CD4-positive, alpha-beta T cell treated with Interleukin-1 beta for 1 hour (primary cell): Measurements from ENCODE around the gene COBL.

Experiments
- DNase-seq, 2 donors: peaks; one replicate each; pipeline ENCODE4 v3.0.0-alpha.2; 2020 to 2022

The COBL gene

DNA sequence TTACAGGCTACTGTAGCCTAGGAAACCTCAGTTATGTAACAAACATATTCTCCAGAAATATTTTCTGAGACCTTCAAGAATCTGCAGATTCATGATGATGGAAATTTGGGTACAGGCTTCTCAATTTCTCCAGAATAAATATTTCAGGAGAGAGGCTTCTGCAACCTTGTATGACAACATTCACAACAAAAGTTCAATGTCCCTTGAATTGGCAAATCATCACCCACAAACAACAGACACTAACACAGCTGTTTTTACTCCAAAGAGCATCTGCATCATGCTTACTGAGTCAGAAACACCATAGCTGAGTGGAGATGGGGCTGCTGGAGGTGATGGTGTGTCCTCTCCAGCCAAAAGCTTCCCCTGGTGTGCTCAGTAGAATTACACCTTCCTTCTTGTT is 9.3 kb upstream of the COBL start:
- no peak for DNase-seq

DNA sequence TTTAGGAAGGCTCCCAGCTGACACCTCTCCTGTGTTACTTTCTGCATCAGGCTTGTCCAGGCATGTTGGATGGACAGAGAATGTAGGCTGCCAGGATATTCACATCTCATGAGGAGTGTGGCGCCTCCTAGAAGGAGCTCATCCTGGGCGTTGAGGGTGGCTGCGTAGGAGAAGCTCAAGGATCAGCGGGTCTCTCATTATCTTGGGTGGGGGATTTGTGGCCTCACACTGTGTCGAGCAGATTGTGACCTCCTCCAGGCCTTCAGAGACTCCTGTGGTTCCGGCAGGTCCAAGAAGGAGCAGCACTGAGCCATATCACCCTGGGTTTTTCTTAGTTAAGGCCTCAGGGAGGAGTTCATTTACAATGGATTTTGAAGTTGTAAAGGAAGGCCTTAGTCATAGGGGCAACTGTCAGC is 8.7 kb upstream of the COBL start:
- DNase-seq: no peak

DNA sequence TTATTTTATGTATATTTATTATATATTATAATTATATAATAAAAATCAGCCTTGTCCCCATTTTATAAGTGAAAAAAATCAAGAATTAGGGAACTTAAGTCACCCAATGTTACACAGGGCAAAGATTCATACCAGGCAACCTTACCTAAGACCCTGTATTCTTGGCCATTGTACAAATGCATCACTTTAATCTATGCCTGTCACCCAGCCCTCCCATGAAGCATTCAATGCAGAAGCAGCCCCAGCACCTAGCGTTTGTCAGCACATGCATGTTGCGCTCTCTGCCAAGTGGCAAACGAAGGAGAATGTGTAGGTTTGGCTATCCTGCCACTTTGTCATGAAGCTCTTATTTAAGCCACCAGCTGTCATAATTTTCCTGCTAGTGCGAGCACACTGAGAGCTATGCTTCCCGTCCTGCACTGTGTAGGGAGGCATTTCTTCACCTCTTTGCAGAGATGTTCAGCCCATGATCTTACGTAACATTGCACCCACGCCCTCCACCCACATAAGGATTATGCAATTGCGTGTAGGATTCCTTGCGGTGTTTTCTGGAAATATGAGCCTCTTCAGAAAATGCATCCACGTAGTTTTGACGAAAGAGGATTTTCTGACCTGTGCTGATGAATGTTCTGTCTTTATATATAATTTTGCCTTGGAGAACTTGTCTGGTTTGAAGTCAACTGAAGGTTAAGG is 7.7 kb upstream of the COBL start:
- no peak for DNase-seq

DNA sequence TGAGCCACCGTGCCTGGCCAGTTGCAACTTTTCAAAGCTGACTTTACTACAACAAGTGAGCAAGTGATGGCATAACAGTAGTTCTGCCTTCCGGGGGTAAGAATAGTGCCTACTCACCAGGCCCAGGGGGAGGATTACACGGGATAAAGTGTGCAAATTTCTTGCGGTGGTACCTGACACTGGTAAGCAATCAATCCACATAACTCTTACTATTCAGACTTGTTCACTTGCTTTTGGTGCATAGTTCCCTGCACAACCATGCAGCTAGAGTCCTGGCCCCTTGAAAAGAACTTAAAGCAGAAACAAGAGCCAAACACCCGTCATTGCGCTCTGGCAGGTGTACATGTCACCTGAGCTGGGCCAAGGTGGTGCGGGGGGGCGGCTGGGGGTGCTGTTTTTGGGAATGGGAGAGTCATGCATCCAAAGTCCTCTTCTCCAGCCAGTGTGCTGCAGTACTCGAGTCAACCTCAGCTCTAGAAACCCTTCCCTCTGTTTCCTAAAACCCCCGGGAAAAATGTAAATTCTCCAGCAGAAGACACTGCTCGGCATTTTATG is 5.4 kb upstream of the COBL start:
- no peak for DNase-seq

DNA sequence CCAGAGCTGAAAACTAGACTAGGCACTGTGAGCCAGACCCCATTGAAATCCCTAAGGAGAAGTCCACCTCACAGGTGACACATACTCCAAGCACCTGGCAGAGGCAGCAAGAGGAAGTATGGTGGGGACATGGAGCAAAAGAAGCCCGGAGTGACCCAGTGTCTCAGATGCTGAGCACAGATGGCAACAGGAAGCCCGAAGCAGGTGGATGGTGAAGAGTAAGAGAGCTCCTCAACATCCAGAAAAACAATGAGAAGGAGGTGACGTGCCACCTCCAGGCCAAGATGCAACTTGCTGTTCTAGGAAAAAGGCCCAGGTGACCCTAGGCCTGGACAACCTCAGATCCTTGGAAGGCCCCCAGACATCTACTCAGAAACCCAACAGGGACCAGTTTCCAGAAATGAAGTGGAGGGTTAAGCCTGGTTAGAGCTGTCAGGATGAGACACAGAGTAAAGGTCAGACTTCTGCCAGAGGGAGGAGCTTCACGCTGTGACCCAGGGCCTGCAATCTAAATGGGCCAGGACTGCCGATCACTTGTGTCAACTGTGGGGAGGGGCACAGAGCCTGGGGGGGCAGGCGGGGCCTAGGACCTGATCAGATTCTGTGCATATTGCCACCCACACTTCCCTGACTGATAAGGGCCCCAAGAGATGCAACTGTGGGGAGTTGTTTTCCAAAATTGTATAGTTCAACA is 2.4 kb upstream of the COBL start:
- DNase-seq: no peak

DNA sequence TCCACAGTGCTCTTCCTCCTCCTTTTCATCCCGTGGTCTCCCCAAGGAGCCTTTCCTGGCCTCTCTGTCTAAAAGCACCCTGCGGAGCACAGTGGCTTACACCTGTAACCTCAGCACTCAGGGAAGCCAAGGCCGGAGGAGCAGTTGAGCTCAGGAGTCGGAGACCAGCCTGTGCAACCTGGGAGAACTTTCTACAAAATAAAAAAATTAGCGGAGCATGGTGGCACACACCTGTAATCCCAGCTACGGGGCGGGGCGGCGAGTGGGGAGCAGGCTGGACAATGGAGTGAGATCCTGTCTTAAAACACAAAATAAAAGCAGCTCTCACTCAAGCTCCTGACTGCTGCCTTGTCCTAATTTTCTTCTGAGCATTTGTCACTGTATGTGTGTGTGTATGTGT is 1.4 kb upstream of the COBL start:
- no peak for DNase-seq

DNA sequence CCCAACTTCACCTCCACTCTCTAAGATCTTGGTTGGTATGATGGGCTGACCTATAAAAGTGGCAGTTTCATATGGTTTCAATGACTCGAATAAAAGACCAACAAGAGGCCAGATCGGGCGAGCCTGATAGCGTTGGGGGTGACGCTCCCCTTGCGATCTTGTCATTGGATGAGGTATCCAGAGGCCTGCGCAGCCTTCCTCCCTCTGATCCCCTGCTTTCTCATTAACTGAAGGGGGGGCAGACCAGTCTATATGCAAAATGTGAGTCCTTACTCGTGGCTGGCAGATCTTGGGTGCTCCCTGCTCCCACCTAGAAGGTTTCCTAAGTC is 937 bp upstream of the COBL start:
- DNase-seq: no peak

DNA sequence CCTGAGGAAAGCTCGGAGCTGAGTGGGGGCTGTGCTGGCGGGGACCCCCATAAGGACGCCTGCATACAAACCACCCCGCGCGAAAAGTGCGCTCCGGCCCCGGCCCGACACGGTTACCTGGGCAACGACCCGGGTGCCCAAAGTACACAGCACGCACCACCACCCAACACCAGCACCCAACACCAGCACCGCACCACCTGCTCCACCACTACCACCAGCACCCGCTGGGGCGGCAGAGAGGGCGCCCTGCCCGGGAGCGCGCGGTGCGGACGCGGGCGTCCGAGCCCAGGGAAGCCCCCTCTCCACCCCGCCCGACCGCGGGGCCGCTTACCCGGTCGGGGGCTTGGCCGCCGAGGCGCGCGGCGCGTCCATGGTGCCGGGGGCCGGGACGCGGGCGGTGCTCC is 345 bp downstream of the COBL start:
- DNase-seq: no peak

DNA sequence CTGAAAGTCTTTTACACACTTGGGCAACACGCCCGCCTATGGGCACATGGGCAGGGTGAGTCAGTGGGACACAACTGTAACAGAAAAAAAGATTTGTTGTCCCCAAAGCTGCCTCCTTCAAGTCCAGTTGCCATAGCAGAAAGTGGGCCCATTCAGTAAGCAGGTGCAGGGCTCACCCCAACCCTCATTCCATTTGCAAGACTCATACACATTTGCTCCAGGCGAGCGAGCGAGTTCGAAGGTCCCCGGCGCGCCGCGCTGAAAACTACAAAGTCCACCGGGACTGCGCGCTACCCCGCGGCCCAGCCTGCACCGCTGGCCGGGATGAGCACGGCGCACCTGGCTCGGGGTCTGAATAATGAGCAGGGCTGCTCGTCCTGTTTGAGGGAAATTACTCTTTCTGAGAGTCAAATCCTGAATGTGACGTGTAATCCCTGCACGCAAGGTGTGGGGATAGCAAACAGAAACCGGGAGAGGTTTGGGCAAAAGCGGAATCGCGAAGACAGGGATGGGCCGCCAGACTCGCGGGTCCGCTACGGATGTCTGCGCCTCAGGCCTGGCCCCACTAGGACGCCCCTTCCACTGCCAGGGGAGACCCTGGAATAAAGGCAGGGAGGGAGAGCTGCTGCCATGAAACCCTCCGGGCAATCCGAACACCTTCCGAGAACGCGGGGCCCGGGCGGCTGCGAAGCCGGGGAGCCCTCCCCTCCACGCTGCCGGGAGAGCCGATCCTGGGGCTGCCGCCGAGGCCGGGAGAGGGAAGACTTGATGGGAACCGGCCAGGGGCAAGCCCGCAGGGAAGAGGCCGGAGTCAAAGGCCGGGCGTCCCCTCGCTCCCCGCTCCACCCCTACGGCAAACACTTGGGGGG is 982 bp downstream of the COBL start:
- no peak for DNase-seq

DNA sequence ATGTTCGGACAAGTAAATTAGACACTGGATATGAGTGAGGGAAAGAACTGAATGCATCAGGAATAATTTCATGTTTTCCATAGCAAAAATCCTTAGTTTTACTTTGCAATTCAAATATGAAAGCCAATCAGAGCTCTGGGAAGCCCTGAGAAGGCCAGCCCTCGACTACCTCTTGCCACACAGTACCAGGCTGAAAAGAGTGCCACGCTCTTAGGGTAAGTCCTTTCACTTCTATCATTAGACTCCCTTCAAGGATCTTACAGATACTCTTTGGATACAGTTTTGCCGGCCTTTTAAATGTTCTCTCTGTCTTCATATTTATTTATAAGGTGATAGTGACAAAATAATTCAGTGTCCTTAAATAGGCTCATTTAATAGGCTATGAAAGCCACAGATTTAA is 1.9 kb downstream of the COBL start:
- DNase-seq: no peak

DNA sequence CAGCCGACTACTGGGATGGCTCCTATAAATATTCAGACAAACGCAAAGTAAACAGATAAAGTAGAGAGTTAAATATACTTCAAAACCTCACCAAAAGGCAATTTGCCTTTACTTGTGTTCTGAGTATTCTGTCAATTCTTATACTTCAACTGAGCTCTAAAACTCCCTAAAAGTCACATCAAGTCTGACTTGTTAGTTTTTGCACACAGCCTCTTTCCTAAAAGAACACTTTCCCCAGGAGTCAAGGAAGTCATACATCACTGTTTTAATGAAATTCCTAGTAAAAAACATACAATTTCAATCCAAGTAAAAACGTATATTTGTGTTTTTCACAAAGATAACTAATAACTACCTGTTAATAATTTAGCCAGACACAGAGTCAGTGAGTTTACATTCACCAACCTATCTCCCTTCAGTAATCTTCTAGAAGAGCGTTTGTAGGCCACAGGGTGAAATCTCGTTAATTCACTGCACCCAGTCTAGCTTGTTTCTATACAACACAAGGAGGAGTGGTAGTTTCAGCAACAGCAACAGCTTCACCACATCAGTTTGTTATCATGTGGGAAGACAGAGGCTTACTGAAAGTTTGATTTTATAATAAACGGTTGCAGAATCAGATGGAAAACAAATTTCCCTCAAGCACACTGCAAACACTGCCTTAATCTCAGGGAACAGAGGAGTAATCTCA is 2.7 kb downstream of the COBL start:
- no peak for DNase-seq

DNA sequence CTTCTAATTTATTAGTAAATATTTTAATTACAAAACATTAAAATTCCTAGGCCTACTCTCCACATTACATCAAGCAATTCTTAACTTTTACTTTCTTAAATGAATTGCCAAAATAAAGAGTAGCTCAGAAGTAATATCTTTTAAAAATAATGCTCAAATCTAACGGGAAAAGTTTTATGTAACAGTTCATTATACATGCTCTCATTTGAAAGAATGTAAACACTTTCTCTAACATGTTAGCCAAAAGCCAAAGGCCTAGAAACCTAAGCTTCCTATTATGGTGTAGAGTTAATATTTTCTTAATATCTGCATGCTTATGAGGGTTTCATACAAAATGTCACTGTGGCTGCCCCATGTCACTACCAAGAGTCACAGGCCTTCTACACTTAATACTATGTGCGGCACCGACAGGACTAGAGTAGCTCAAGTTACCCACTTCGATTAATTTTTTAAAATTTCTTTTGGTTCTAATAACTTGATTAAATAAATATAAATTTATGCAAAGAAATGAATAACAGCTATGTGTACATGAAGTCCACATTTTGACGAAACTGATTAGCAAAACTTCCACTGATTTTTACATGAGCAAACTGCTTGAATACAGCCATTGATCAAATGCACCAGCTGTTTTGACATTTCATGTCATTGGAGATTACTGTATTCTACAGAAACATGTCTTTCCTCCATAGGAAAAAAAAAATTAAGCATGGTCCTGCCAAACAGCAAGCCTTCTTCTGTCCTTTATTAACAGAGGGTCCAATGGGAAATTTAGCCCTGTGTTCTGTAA is 3.5 kb downstream of the COBL start:
- DNase-seq: no peak

DNA sequence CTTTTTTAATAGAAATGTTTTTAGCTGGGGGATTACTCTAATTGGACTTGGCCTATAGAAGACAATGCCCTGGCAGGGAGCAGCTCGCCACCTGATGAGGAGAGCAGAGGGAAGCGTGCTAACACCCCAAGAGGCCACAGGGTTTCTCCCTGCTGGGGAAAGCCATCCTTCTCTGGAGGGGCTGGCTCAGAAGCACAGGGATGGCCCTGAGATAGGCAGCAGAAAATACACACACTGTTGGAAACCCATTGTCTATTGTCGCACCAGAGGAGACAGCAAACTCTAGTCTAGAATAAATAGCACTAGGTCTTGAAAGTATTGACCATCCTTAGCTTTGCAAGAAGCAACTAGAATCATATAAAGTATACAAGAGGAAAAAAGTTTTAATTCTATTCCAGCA is 5.4 kb downstream of the COBL start:
- DNase-seq: no peak

DNA sequence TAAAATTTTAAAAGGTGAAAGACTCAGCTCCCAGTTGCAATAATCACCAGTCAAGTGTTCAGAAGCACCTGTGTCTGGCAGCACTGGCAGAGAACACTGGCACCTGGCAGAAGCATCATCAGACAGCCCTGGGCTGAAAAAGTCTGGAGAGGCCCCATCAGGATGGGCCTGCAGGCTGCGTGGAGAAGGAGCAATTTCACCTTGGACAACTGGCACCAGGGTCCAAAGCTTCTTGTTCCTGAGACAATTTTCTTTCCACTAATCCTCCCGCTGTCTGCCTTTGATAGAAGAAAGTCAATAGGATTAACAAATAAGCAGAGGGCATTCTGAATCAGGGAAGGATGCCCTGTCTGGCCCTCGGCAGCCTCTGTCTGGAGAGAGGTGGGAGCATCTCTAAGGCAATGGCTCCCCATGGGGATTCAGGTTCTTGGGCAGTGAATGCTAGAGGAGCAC is 6.5 kb downstream of the COBL start:
- no peak for DNase-seq

DNA sequence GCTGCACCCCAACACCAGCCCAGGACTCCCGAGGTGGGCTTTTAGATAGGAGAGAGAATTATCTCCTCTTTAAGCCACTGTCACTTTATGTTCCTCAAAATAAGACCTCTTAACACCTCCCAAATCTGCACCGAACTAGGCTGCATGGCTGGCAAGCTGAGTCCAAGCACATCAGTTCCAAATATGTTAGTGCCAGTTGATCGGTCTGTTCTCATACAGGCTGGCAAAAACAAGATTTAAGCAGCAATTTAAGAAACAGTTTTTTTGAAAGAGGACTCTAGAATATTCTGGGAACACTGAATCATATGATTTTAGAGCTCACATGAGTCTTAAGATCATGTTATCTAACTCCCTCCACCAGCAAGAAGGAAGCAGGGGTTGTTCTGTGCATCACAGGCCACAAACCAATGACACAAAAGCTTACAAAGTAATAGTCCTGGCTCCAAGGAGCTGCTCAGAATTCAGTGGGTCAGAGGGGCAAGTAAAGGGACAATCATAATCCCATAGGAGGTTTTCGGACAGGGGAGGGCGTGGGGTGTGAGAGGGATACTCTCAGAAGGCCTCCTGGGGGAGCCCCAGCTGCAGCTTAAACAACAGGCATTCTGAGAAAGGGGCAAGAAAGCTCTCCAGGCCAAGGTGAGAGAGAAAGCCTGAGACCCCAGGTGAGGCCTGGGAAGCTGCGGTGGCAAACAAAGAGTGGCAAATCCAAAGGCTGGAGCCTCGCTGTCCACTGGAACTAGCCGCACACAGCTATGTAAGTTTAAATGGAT is 7.1 kb downstream of the COBL start:
- no peak for DNase-seq

DNA sequence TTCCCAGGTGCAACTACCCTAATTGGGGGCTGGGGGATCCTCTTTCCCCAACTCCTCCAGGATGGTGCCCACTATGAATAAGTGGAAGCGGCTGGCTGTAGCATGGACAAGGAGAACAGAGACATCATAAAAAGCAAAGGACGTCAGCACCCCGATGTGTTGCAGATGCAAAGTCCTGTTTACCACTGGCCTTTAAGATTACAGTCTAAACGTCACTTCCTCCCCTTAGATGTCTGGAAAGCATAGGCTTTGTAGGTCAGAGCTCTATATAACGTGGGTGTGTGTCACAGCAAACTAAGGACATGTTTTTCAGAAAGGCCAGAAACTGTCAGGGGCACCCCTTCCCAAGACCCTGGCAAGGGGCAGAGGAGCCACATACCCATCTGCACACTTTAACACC is 7.9 kb downstream of the COBL start:
- no peak for DNase-seq

DNA sequence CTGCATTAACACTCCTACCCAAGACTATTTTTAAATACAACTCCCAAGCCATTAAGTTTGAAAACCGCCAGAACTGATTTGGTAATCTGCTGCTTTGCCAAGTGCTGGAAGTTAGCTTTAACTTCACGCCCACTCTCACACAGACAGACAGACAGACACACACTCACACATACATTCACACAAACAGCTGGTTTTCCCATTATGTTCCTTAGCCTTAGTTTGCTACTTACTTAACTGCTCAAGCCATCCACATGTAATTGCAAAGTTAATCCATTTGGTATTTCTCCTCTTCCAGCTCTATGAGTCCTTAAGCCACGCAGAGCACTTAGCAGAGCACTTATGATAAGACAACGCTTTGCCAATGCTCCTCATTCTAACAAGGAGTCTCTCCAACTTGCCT is 8.3 kb downstream of the COBL start:
- DNase-seq: no peak

DNA sequence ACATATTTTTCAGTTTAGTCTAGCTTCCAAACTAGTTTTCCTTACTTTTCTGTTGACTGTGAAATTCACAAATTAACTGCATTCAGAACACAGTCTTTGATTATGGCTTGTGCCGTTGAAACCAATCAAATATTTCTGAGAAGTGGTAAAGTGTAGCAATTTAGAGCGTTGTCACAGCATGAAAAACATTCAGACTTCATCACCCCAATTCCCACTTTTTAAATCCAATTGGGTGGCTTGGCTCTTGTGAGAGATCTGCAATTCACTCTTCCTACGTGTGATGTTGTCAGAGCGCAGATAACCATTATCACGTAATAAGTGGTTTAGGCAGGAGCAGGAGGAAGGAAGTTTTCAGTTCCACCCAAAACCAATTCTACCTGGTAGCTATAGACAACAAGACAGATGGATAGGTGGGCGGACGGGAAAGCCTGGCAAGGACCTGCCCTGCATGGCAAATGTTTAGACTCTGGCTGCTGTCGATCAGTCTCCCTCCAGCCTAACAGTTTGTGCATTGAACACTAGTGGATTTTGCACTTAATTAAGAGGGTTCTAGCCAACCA is 8.9 kb downstream of the COBL start:
- DNase-seq: no peak

DNA sequence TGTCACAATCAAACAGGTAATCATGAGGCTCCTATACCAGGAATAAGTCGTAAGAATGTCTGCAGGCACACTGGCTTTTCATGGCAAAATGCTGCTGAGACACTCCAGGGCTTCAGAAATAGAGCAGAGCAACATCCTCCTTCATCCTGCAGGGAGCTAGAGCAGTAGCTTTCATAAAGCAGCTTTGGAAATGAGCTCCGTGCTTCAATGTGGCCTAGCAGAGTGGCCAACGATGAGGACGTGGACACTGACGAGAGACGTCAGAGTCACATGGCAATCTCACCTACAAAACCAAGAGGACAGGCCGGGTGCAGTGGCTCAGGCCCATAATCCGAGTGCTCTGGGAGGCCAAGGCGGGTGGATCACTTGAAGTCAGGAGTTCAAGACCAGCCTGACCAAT is 9.8 kb downstream of the COBL start:
- no peak for DNase-seq

DNA sequence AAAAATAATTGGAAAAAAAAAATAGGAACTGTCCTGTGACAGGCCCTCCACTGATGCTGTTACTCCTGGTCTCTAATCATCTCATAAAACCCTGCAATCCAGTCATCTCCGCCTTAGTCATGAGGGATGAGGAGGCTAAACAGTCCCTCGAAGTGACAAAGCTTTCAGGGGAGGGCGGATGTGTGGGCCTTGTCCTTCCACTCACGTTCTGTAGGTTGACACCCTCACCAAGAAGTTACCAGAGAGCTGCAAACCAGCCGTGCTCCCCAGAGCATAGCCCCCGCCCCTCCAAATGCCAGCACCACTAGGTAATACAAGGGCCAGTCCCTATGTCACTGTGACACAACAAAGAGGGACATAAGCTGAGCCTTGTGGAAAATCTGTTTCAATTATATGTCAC is 11.9 kb downstream of the COBL start:
- no peak for DNase-seq

DNA sequence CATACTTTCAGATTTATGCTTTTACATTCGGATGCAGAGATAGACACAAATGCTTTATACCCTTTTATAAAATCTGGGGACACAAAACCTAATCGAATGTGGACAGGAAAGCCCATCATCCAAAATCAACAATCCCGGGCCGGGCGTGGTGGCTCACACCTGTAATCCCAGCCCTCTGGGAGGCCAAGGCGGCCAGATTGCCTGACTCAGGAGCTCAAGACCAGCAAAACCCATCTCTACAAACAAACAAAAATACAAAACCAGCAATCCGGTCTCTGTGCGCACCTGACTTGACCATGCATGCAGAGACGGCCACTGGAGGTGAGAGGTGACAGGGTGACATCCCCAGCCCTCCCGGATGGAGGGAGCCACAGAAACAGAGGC is 13.5 kb downstream of the COBL start:
- DNase-seq: no peak
